GM21515 (cell line): ENCODE results near the gene MAML2.

Experiments used
- ATAC-seq: cut with Tn5 transposase; IDR thresholded peaks from one replicate; pipeline ENCODE4 v1.9.1; 2021; ENCODE audit not compliant: unreplicated experiment

Gene MAML2

GRCh38 chr11:95931916-95932315 lies 411.1 kb downstream of the MAML2 start:
- ATAC-seq, result no peak

- no peak for ATAC-seq
These were observed 412.0 kb downstream of the MAML2 start for GRCh38 chr11:95930948-95931347.

- no peak for ATAC-seq
These were observed 416.3 kb downstream of the MAML2 start for GRCh38 chr11:95926726-95927125.
